Stomach (tissue), 9 donors: ENCODE results near the gene ST6GALNAC3. TPM values are rescaled to one million over a fixed set of nuclear protein-coding genes. Genes with fewer than 3 reads are reported as not detected.

Experiments
- DNase-seq, 2 donors: peaks; one replicate each; pipeline versions ENCODE4 v3.0.0 to v3.0.0-alpha.2; 2013 to 2019
- H3K27ac ChIP-seq, 5 donors: fragments of 200-600 bp in 4 of 5; sonication (generic) in 4 of 5; one replicate each; pipeline ENCODE4 v1.5.1; 2013 to 2019; ENCODE audit warnings: mild to moderate bottlenecking in 1 of 5, moderate library complexity in 1 of 5
- H3K27me3 ChIP-seq, 3 donors: fragments of 200-600 bp; sonication (generic); one replicate each; pipeline ENCODE4 v1.5.1; 2017 to 2019; ENCODE audit warnings: mixed run types in 1 of 3
- H3K36me3 ChIP-seq, 4 donors: fragments of 200-600 bp; sonication (generic); 1 replicate in 3 of 4; 2 replicates in 1 of 4; pipeline ENCODE4 v1.5.1; 2016 to 2019
- H3K4me1 ChIP-seq, 4 donors: fragments of 200-600 bp; sonication (generic); one replicate each; pipeline ENCODE4 v1.5.1; 2016 to 2019
- H3K4me3 ChIP-seq, 4 donors: fragments of 200-600 bp; sonication (generic) in 3 of 4; one replicate each; pipeline ENCODE4 v1.5.1; 2016 to 2019; ENCODE audit warnings: mild to moderate bottlenecking in 1 of 4
- H3K9me3 ChIP-seq, 4 donors: fragments of 200-600 bp; sonication (generic); one replicate each; pipeline ENCODE4 v1.5.1; 2016 to 2019
- CTCF ChIP-seq, 7 experiments: fragments of 450-650 bp in 4 of 7; fragments of 200-600 bp in 3 of 7; sonication (generic) in 3 of 7; IDR thresholded peaks; one replicate each; pipeline ENCODE4 v1.5.1; 2016 to 2019; ENCODE audit warnings: antibody characterized with exemption in 7 of 7, control low read depth in 2 of 7, mild to moderate bottlenecking in 1 of 7
- EP300 ChIP-seq: sonication (generic); formaldehyde crosslinking; IDR thresholded peaks from one replicate; pipeline ENCODE4 v1.6.1; 2017; ENCODE audit warnings: antibody characterized with exemption
- POLR2A ChIP-seq, 4 donors: fragments of 450-650 bp; IDR thresholded peaks; one replicate each; pipeline ENCODE4 v1.6.1; 2016; ENCODE audit warnings: antibody characterized with exemption in 4 of 4, control low read depth in 2 of 4, mild to moderate bottlenecking in 1 of 4, moderate library complexity in 1 of 4
- POLR2AphosphoS5 ChIP-seq, 3 donors: sonication (generic); formaldehyde crosslinking; IDR thresholded peaks; one replicate each; pipeline ENCODE4 v1.6.1; 2016; ENCODE audit warnings: antibody characterized with exemption in 3 of 3
- WGBS, 5 donors: extraction: QIAGEN DNeasy Blood & Tissue Kit in 3 of 5; methylation state at CpG; one replicate each; pipeline versions ENCODE4 v1.1.5 to v1.1.7; 2013 to 2018; 5-methylcytosine and 5-hydroxymethylcytosine counted together
- intact Hi-C: fragments of 100-400 bp; cut with DNase I; formaldehyde crosslinking; loops from one replicate; pipeline ENCODE4 v1.15.1; 2023; ENCODE audit warnings: low total_unique reads
- polyA plus RNA-seq, 3 donors: library from polyadenylated mRNA; stranded (reverse); fragments of 200-250 nt; gene quantifications; one replicate each; pipeline ENCODE4 v1.2.3, GENCODE V29; 2013
- total RNA-seq, 5 donors: library from RNA; depleted of rRNA; stranded (reverse); fragments of >200 nt; gene quantifications; one replicate each; pipeline versions ENCODE4 v1.1.0 to v1.2.3, GENCODE V29; 2014 to 2016
- donor health status: healthy with polysubstance abuse.
- donor health status: Bipolar disorder and iron deficiency.
- donor health status: healthy.

Gene ST6GALNAC3
- total and polyA plus RNA-seq, 8 donors = under 0.01 to 21.7 (median 1.2) TPM; not detected in 1

DNA sequence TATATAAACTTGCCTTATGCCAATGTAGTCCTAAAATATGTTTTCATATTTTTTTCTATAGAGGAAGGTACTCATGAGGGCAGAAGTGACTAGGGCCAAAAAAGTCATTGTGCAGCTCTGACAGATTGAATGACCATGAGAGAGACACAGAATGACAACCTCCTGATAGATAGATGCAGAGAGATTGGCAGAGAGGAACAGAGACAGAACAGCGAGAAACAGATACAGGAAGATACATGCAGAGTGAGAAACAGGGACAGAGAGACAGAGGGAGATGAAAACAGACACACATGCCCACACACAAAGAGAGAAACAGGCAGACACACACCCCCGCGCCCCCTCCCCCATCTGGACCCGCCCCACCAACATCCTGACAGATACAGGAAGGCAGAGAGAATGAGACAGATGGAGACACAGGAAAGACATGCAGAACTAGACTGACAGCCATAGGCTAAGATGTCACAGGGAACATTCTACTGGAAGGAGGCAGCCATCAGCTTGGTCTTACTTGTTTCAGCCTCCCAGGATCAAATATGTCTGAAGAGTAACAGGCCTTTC lies 211.1 kb downstream of the ST6GALNAC3 start:
- Histone ChIP-seq H3K27me3 (no peaks in the 10 kb centered on the region), H3K36me3 (no peaks in the 10 kb centered on the region), H3K4me1 (no peaks in the 10 kb centered on the region), H3K27ac (no peak overlapping the region), H3K4me3 (no peak overlapping the region), H3K9me3 (no peaks in the 10 kb centered on the region)
- 67 to 83% (median 70%) methylated on average over 4 of the region's 4 CpGs for WGBS, 5 donors
- DNase-seq = no peak
- intact Hi-C loops = no loop called here
- TF ChIP-seq POLR2AphosphoS5 (IDR thresholded peaks at IDR 0.05) (no peak), POLR2A (IDR thresholded peaks at IDR 0.05) (no peak), CTCF (IDR thresholded peaks at IDR 0.05) (no peak), EP300 (no peak)

GRCh38 chr1:76287917-76288316 lies 213.4 kb downstream of the ST6GALNAC3 start:
- TF ChIP-seq POLR2AphosphoS5 (IDR thresholded peaks at IDR 0.05) (no peak), EP300 (no peak), CTCF (IDR thresholded peaks at IDR 0.05) (no peak), POLR2A (IDR thresholded peaks at IDR 0.05) (no peak)
- Histone ChIP-seq H3K36me3 (no peaks in the 10 kb centered on the region), H3K27ac (no peak overlapping the region), H3K9me3 (no peaks in the 10 kb centered on the region), H3K4me3 (no peak overlapping the region), H3K27me3 (no peaks in the 10 kb centered on the region), H3K4me1 (no peaks in the 10 kb centered on the region)
- no peak for DNase-seq
- 91 to 100% (median 98%) methylated on average over 2 of the region's 2 CpGs for WGBS, 5 donors
- intact Hi-C loops = no loop called here

GRCh38 chr1:76288758-76289483 lies 214.4 kb downstream of the ST6GALNAC3 start:
- no peak overlapping the region for H3K27ac ChIP-seq
- intact Hi-C loops = no loop called here
- WGBS, 5 donors = 85 to 88% (median 86%) methylated on average over 5 of the region's 5 CpGs
- H3K27me3 ChIP-seq = no peaks in the 10 kb centered on the region
- no peak for TF ChIP-seq EP300
- no peaks in the 10 kb centered on the region for H3K4me1 ChIP-seq
- no peaks in the 10 kb centered on the region for H3K36me3 ChIP-seq
- H3K9me3 ChIP-seq = no peaks in the 10 kb centered on the region
- DNase-seq = no peak
- H3K4me3 ChIP-seq = no peak overlapping the region

DNA sequence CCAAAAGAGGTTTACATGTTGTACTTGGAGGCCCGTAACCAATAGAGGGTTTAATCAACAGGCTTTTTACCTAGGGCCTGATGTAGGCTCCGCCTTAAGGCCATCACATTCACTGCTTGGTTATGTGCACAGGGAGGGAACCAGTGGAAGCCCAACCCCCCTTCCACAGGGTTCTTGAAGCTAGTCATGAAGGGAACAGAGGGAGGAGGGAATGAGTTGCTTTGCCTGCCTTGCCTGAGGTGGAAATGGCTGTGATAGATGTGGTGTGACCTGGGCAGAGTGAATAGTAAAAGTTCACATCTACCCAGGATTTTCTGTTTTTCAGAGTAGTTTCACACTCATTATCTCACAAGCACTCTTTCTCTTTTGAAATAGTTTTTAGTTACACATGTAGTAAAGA lies 215.1 kb downstream of the ST6GALNAC3 start:
- Histone ChIP-seq H3K9me3 (no peaks in the 10 kb centered on the region), H3K36me3 (no peaks in the 10 kb centered on the region), H3K4me3 (no peak overlapping the region), H3K27me3 (no peaks in the 10 kb centered on the region), H3K27ac (no peak overlapping the region), H3K4me1 (no peaks in the 10 kb centered on the region)
- DNase-seq = no peak
- intact Hi-C loops = no loop called here
- TF ChIP-seq POLR2AphosphoS5 (IDR thresholded peaks at IDR 0.05) (no peak), EP300 (no peak), POLR2A (IDR thresholded peaks at IDR 0.05) (no peak), CTCF (IDR thresholded peaks at IDR 0.05) (no peak)
- WGBS, 5 donors = 80 to 95% (median 90%) methylated on average over 2 of the region's 2 CpGs

GRCh38 chr1:76290271-76290670 lies 215.7 kb downstream of the ST6GALNAC3 start:
- no peak overlapping the region for H3K4me3 ChIP-seq
- H3K27ac ChIP-seq = no peak overlapping the region
- no peaks in the 10 kb centered on the region for H3K27me3 ChIP-seq
- DNase-seq = no peak
- WGBS, 5 donors = 68 to 86% (median 70%) methylated on average over 2 of the region's 2 CpGs
- no peaks in the 10 kb centered on the region for H3K9me3 ChIP-seq
- no peaks in the 10 kb centered on the region for H3K4me1 ChIP-seq
- intact Hi-C loops = no loop called here
- H3K36me3 ChIP-seq = no peaks in the 10 kb centered on the region
- TF ChIP-seq POLR2A (IDR thresholded peaks at IDR 0.05) = no peak
- TF ChIP-seq EP300 = no peak
- TF ChIP-seq CTCF (IDR thresholded peaks at IDR 0.05) = no peak
- TF ChIP-seq POLR2AphosphoS5 (IDR thresholded peaks at IDR 0.05) = no peak
